Measurements from ENCODE around the gene CXCR4.
A peak's percentile ranks its signal among the peaks of the same experiment; 100 is the strongest.

Gene CXCR4

DNA sequence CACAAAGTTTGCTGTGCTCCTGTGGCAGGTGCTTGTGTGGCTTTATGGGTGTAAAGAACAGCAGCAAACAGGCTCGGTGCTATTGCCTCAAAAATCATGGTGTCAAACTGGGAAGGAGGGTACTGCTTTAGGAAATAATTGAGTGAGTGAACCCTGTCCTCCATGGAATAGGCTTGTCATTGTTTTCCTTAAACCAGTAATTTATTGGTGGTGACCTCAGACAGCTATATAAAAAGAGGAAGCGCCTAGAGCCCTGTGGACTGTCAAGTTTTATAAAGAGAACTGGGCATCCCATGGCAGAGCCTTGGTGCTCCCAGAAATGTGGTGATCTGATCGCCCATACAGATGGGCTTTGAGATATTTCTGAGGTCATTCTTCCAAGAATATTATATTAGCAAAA is 4.7 kb upstream of the CXCR4 start:
- no peaks in the 10 kb centered on the region for H4K20me1 ChIP-seq (ENCODE audit: insufficient read depth, low read length)
- TF ChIP-seq, protein P1, sequence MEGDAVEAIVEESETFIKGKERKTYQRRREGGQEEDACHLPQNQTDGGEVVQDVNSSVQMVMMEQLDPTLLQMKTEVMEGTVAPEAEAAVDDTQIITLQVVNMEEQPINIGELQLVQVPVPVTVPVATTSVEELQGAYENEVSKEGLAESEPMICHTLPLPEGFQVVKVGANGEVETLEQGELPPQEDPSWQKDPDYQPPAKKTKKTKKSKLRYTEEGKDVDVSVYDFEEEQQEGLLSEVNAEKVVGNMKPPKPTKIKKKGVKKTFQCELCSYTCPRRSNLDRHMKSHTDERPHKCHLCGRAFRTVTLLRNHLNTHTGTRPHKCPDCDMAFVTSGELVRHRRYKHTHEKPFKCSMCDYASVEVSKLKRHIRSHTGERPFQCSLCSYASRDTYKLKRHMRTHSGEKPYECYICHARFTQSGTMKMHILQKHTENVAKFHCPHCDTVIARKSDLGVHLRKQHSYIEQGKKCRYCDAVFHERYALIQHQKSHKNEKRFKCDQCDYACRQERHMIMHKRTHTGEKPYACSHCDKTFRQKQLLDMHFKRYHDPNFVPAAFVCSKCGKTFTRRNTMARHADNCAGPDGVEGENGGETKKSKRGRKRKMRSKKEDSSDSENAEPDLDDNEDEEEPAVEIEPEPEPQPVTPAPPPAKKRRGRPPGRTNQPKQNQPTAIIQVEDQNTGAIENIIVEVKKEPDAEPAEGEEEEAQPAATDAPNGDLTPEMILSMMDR (IDR thresholded peaks at IDR 0.05; ENCODE audit: low read length), result no peak
- TF ChIP-seq EZH2 (IDR thresholded peaks at IDR 0.05; ENCODE audit: borderline replicate concordance, low read length), result no peak
- H3K9ac ChIP-seq (ENCODE audit: low read length), result no peak overlapping the region
- H3K4me2 ChIP-seq (ENCODE audit: low read length), result no peak overlapping the region
- H3F3A ChIP-seq (ENCODE audit: insufficient read depth, low read length), result no peaks in the 10 kb centered on the region; the same call in 1 of the 2 replicates
- H3K36me3 ChIP-seq (ENCODE audit: insufficient read depth, low read length), result no peaks in the 10 kb centered on the region
- H3K27me3 ChIP-seq (ENCODE audit: insufficient read depth, low read length), result no peaks in the 10 kb centered on the region
- H3K27ac ChIP-seq (ENCODE audit: low read depth, low read length, poor library complexity, severe bottlenecking), result no peak overlapping the region
- H3K4me1 ChIP-seq (ENCODE audit: insufficient read depth, low read length, severe bottlenecking), result peaks cover 70% of the 10 kb centered on the region
- H2AFZ ChIP-seq (ENCODE audit: low read length), result no peak overlapping the region
- H3K9me3 ChIP-seq (ENCODE audit: low read length), result no peaks in the 10 kb centered on the region
- no peaks in the 10 kb centered on the region for H3K79me2 ChIP-seq (ENCODE audit: insufficient read depth, low read length)
- no peak overlapping the region for H3K4me3 ChIP-seq (ENCODE audit: low read depth, low read length, poor library complexity, severe bottlenecking)
- H3K9me2 ChIP-seq (ENCODE audit: low read depth, low read length), result no peaks in the 10 kb centered on the region

DNA sequence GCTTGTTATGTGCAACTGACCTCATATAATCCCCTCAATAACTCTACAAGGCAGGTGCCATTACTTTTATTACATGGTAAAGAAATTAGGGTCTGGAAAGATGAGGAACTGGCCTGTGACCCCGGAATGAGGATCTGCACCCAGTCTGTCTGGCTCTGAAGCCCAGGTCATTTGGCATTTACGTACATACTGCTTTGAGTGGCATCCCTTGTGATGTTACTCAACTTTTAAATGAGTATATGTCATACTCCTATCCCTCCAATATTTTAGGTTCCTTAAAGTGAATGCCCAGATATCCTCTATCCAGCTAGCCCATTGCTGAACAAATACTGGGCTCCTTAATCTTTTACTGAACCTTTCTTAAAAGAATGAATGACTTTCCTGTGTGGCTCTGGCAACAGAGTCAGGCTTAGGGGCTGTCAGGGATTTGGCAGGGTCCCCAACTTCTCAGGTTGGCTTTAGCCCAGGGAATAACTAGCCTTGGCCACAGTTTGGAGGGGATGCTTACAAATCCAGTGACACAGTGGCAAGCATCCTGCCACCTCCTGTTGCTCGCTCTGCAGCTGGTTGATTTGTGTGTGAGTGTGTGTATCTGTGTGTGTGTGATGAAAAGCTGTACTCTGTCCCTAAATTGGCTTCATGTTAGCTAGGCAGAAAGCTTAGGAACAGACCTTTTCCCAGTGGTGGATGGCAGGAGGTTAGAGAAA is 3.4 kb upstream of the CXCR4 start:
- Histone ChIP-seq H3K27me3 (ENCODE audit: insufficient read depth, low read length) (no peaks in the 10 kb centered on the region), H3K4me2 (ENCODE audit: low read length) (no peak overlapping the region), H3K9ac (ENCODE audit: low read length) (no peak overlapping the region), H4K20me1 (ENCODE audit: insufficient read depth, low read length) (no peaks in the 10 kb centered on the region), H3K27ac (ENCODE audit: low read depth, low read length, poor library complexity, severe bottlenecking) (no peak overlapping the region), H3K9me2 (ENCODE audit: low read depth, low read length) (no peaks in the 10 kb centered on the region), H3K4me3 (ENCODE audit: low read depth, low read length, poor library complexity, severe bottlenecking) (no peak overlapping the region), H3K4me1 (ENCODE audit: insufficient read depth, low read length, severe bottlenecking) (peaks cover 57% of the 10 kb centered on the region), H3F3A (ENCODE audit: insufficient read depth, low read length) (no peaks in the 10 kb centered on the region; the same call in 1 of the 2 replicates), H3K9me3 (ENCODE audit: low read length) (no peaks in the 10 kb centered on the region), H2AFZ (ENCODE audit: low read length) (no peak overlapping the region), H3K36me3 (ENCODE audit: insufficient read depth, low read length) (peaks cover 13% of the 10 kb centered on the region), H3K79me2 (ENCODE audit: insufficient read depth, low read length) (peaks cover 13% of the 10 kb centered on the region)
- TF ChIP-seq, protein P1 (IDR thresholded peaks at IDR 0.05; ENCODE audit: low read length), result no peak
- TF ChIP-seq EZH2 (IDR thresholded peaks at IDR 0.05; ENCODE audit: borderline replicate concordance, low read length), result no peak

DNA sequence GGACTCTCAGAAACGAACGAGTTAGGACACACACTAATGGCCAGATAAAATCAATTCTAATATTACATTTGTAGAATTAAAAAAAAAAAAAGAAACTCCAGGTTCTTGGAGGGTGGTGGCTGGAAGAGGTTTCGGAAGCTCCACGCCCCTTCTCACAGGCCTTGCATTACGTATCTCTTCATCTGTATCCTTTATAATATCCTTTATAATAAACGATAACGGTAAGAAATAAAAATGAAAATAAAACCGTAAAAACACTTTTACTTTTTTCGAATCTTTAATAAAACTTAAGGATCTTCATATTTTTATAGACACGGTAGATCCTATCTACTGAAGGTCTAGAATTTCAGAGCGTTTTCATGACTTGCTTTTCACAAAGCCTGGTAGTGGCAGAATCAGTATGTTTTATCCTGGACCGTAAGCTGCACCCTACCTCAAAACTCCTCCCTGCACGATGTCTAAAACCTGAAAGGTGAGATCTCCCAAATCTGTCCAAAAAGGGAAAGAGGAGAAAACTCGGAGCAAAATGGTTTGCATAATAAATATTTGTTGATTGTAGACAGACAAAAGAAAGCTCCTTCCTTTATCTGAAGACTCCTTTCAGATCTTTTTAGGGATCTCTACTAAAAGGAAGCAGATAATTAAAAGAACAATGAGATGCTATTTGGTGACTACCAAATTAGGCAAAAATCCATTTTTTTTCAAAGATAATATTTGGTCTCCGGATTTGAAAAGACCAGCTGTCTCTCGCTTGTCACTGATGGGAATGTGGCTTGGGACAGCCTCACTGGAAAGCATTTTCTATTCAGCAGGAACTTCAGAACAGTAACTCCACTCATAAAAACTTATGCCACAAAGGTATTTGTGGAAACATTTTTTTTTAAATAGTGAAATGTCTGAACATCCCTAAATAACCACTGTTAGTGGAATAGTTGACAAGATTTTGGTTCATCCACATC is 2.0 kb upstream of the CXCR4 start:
- Histone ChIP-seq H2AFZ (ENCODE audit: low read length) (no peak overlapping the region), H3K9ac (ENCODE audit: low read length) (peak overlapping the region; percentile 42), H3K36me3 (ENCODE audit: insufficient read depth, low read length) (peaks cover 26% of the 10 kb centered on the region), H4K20me1 (ENCODE audit: insufficient read depth, low read length) (no peaks in the 10 kb centered on the region), H3K4me3 (ENCODE audit: low read depth, low read length, poor library complexity, severe bottlenecking) (peak overlapping the region; percentile 88), H3K4me2 (ENCODE audit: low read length) (peak overlapping the region; percentile 96), H3K27ac (ENCODE audit: low read depth, low read length, poor library complexity, severe bottlenecking) (no peak overlapping the region), H3K79me2 (ENCODE audit: insufficient read depth, low read length) (peaks cover 26% of the 10 kb centered on the region), H3K9me2 (ENCODE audit: low read depth, low read length) (no peaks in the 10 kb centered on the region), H3K9me3 (ENCODE audit: low read length) (no peaks in the 10 kb centered on the region), H3K27me3 (ENCODE audit: insufficient read depth, low read length) (no peaks in the 10 kb centered on the region), H3K4me1 (ENCODE audit: insufficient read depth, low read length, severe bottlenecking) (peaks cover 55% of the 10 kb centered on the region), H3F3A (ENCODE audit: insufficient read depth, low read length) (peaks cover 10% of the 10 kb centered on the region)
- no peak for TF ChIP-seq EZH2 (IDR thresholded peaks at IDR 0.05; ENCODE audit: borderline replicate concordance, low read length)
- TF ChIP-seq, protein P1 (IDR thresholded peaks at IDR 0.05; ENCODE audit: low read length), result no peak
